Measurements from ENCODE around the gene KLF13.
A peak's percentile ranks its signal among the peaks of the same experiment; 100 is the strongest.

The KLF13 gene

DNA sequence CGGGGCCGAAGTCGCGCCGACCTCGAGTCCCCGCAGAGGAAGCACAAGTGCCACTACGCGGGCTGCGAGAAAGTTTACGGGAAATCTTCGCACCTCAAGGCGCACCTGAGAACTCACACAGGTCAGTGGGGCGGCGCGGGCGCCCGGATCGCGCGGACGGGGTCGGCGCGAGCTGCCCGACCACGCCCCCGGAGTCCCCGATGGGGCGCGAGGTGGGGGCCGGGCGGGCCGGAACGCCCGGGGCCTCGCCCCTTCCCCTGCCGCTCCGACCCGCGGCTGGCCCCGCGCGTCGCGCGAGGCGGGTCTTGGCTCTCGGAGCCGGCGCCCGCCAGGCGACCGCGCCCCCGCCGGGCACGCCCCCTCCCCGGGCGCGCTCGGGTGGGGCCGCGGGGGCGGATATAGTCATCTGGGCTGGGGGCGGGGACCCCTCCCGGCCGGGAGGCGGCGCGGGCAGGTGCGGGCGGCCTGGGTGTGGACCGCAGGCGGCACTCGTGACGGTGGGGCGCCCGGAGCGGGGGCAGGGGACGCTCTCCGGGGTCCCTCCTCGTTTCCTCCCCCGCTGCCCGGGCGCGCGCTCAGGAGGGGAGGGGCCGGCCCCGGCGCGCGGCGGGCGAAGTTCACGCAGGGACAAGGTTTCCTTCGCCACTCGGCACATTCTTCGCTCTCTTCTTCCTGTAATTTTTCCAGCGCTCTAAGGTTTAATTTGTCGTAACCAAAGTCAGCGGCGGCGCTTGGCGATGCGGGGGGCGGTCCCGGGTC is 1.2 kb downstream of the KLF13 start:
- Histone ChIP-seq H3K27ac (ENCODE audit: low read length) (peak overlapping the region; percentile 94), H3K4me2 (ENCODE audit: low read length) (peak overlapping the region; percentile 80), H3K4me1 (ENCODE audit: low read length) (peaks cover 57% of the 10 kb centered on the region), H3K36me3 (replicated peaks; ENCODE audit: low read depth, low read length) (peaks cover 26% of the 10 kb centered on the region), H3K27me3 (ENCODE audit: low read depth, low read length) (no peaks in the 10 kb centered on the region), H3K79me2 (ENCODE audit: low read length) (peaks cover 66% of the 10 kb centered on the region), H2AFZ (ENCODE audit: low read depth, low read length) (no peak overlapping the region), H3K9me3 (ENCODE audit: insufficient read depth, low read length) (no peaks in the 10 kb centered on the region), H3K4me3 (ENCODE audit: low read length) (peak overlapping the region; percentile 88), H3K9ac (ENCODE audit: low read length) (peak overlapping the region; percentile 92), H4K20me1 (ENCODE audit: insufficient read depth, low read length) (peaks cover 37% of the 10 kb centered on the region)
- TF ChIP-seq, protein P1, sequence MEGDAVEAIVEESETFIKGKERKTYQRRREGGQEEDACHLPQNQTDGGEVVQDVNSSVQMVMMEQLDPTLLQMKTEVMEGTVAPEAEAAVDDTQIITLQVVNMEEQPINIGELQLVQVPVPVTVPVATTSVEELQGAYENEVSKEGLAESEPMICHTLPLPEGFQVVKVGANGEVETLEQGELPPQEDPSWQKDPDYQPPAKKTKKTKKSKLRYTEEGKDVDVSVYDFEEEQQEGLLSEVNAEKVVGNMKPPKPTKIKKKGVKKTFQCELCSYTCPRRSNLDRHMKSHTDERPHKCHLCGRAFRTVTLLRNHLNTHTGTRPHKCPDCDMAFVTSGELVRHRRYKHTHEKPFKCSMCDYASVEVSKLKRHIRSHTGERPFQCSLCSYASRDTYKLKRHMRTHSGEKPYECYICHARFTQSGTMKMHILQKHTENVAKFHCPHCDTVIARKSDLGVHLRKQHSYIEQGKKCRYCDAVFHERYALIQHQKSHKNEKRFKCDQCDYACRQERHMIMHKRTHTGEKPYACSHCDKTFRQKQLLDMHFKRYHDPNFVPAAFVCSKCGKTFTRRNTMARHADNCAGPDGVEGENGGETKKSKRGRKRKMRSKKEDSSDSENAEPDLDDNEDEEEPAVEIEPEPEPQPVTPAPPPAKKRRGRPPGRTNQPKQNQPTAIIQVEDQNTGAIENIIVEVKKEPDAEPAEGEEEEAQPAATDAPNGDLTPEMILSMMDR (IDR thresholded peaks at IDR 0.05; ENCODE audit: low read depth, low read length): no peak
- TF ChIP-seq EZH2phosphoT487 (IDR thresholded peaks at IDR 0.05; ENCODE audit: low read depth): no peak

GRCh38 chr15:31328428-31328968 is 1.9 kb downstream of the KLF13 start:
- H3K79me2 ChIP-seq (ENCODE audit: low read length): peaks cover 73% of the 10 kb centered on the region
- H4K20me1 ChIP-seq (ENCODE audit: insufficient read depth, low read length): peaks cover 42% of the 10 kb centered on the region

DNA sequence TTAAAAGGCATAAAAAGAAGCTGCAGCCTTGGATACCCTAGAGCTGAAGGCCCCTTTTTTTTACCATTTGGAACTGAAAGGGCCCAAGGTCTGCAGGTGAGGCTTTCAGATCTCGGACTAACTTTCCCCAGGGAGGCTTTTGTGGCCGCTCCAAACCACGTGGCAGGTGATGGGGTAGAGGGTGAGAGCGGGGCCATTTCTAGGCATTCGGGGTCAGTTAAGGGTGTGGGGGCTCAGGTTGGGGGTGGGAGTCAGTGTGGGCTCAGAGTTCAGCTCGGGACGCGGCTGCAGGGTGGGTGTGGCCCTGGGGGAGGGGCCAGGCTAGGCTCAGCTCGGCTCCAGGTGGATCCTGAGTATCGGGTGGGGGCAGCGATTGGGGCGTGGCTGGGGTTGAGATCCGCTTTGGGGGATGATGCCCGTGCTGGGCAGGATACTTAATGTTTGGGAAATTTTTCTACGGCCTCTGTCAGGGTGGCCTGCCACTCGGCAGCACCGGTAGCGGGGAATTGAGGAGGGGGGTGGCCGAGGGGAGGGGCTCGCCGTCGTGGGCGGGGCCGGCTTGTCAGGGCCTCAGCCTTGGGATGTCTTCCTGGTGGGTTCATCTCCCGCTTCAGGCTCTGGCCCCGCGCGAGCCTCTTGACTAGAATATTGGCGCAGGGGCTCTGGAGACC is 2.5 kb downstream of the KLF13 start:
- H2AFZ ChIP-seq (ENCODE audit: low read depth, low read length): no peak overlapping the region
- peaks cover 48% of the 10 kb centered on the region for H4K20me1 ChIP-seq (ENCODE audit: insufficient read depth, low read length)
- no peaks in the 10 kb centered on the region for H3K27me3 ChIP-seq (ENCODE audit: low read depth, low read length)
- no peaks in the 10 kb centered on the region for H3K9me3 ChIP-seq (ENCODE audit: insufficient read depth, low read length)
- TF ChIP-seq, protein P1 (IDR thresholded peaks at IDR 0.05; ENCODE audit: low read depth, low read length): no peak
- no peak for TF ChIP-seq EZH2phosphoT487 (IDR thresholded peaks at IDR 0.05; ENCODE audit: low read depth)
- peak overlapping the region; percentile 94 for H3K27ac ChIP-seq (ENCODE audit: low read length)
- H3K4me2 ChIP-seq (ENCODE audit: low read length): peak overlapping the region; percentile 80
- peak overlapping the region; percentile 88 for H3K4me3 ChIP-seq (ENCODE audit: low read length)
- H3K79me2 ChIP-seq (ENCODE audit: low read length): peaks cover 79% of the 10 kb centered on the region
- H3K4me1 ChIP-seq (ENCODE audit: low read length): peaks cover 46% of the 10 kb centered on the region
- H3K36me3 ChIP-seq (replicated peaks; ENCODE audit: low read depth, low read length): peaks cover 26% of the 10 kb centered on the region
- H3K9ac ChIP-seq (ENCODE audit: low read length): peak overlapping the region; percentile 88

More at GRCh38 chr15:31328428-31328968, 1.9 kb downstream of the KLF13 start:
- H3K9me3 ChIP-seq (ENCODE audit: insufficient read depth, low read length): no peaks in the 10 kb centered on the region
- peaks cover 52% of the 10 kb centered on the region for H3K4me1 ChIP-seq (ENCODE audit: low read length)
- no peak overlapping the region for H2AFZ ChIP-seq (ENCODE audit: low read depth, low read length)
- peaks cover 26% of the 10 kb centered on the region for H3K36me3 ChIP-seq (replicated peaks; ENCODE audit: low read depth, low read length)
- peak overlapping the region; percentile 88 for H3K4me3 ChIP-seq (ENCODE audit: low read length)
- no peak for TF ChIP-seq EZH2phosphoT487 (IDR thresholded peaks at IDR 0.05; ENCODE audit: low read depth)
- TF ChIP-seq, protein P1 (IDR thresholded peaks at IDR 0.05; ENCODE audit: low read depth, low read length): no peak
- peak overlapping the region; percentile 88 for H3K9ac ChIP-seq (ENCODE audit: low read length)
- peak overlapping the region; percentile 80 for H3K4me2 ChIP-seq (ENCODE audit: low read length)
- peak overlapping the region; percentile 94 for H3K27ac ChIP-seq (ENCODE audit: low read length)
- no peaks in the 10 kb centered on the region for H3K27me3 ChIP-seq (ENCODE audit: low read depth, low read length)

- no peak overlapping the region for H2AFZ ChIP-seq (ENCODE audit: low read depth, low read length)
- peak overlapping the region; percentile 94 for H3K27ac ChIP-seq (ENCODE audit: low read length)
- peaks cover 40% of the 10 kb centered on the region for H3K4me1 ChIP-seq (ENCODE audit: low read length)
- H3K9me3 ChIP-seq (ENCODE audit: insufficient read depth, low read length): no peaks in the 10 kb centered on the region
- no peak for TF ChIP-seq EZH2phosphoT487 (IDR thresholded peaks at IDR 0.05; ENCODE audit: low read depth)
- TF ChIP-seq, protein P1 (IDR thresholded peaks at IDR 0.05; ENCODE audit: low read depth, low read length): no peak
- peaks cover 26% of the 10 kb centered on the region for H3K36me3 ChIP-seq (replicated peaks; ENCODE audit: low read depth, low read length)
- H3K4me3 ChIP-seq (ENCODE audit: low read length): peak overlapping the region; percentile 88
- H3K9ac ChIP-seq (ENCODE audit: low read length): peak overlapping the region; percentile 88
- H3K27me3 ChIP-seq (ENCODE audit: low read depth, low read length): no peaks in the 10 kb centered on the region
- peak overlapping the region; percentile 80 for H3K4me2 ChIP-seq (ENCODE audit: low read length)
- H4K20me1 ChIP-seq (ENCODE audit: insufficient read depth, low read length): peaks cover 52% of the 10 kb centered on the region
- peaks cover 82% of the 10 kb centered on the region for H3K79me2 ChIP-seq (ENCODE audit: low read length)
Observed at GRCh38 chr15:31329640-31330010, 3.0 kb downstream of the KLF13 start.
